ENCODE data around the gene LRRC51.

GRCh38 chr11:72100462-72100861, 19.8 kb downstream of the LRRC51 start:
- TF ChIP-seq, protein P1, sequence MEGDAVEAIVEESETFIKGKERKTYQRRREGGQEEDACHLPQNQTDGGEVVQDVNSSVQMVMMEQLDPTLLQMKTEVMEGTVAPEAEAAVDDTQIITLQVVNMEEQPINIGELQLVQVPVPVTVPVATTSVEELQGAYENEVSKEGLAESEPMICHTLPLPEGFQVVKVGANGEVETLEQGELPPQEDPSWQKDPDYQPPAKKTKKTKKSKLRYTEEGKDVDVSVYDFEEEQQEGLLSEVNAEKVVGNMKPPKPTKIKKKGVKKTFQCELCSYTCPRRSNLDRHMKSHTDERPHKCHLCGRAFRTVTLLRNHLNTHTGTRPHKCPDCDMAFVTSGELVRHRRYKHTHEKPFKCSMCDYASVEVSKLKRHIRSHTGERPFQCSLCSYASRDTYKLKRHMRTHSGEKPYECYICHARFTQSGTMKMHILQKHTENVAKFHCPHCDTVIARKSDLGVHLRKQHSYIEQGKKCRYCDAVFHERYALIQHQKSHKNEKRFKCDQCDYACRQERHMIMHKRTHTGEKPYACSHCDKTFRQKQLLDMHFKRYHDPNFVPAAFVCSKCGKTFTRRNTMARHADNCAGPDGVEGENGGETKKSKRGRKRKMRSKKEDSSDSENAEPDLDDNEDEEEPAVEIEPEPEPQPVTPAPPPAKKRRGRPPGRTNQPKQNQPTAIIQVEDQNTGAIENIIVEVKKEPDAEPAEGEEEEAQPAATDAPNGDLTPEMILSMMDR (IDR thresholded peaks at IDR 0.05; ENCODE audit: low read depth, low read length), result no peak
- TF ChIP-seq MYC (IDR thresholded peaks at IDR 0.05; ENCODE audit: low read depth, low read length), result no peak
- no peak for TF ChIP-seq POLR2A (IDR thresholded peaks at IDR 0.05; ENCODE audit: extremely low read depth, insufficient read length)
- no peak for TF ChIP-seq MAX (IDR thresholded peaks at IDR 0.05; ENCODE audit: low read depth, low read length)

Measured in NB4 (cell line).